ENCODE results near the gene TATDN3. TPM values are rescaled to one million over a fixed set of nuclear protein-coding genes. Genes with fewer than 3 reads are reported as not detected.

Gene TATDN3
- total RNA-seq, 1 donor = 14.1 TPM

- Histone ChIP-seq H3K27me3 (ENCODE audit: insufficient read depth, low read length) (no peaks in the 10 kb centered on the region), H3K27ac (ENCODE audit: low read depth, low read length) (peak within 1 kb of the TSS; percentile 82), H3K4me2 (ENCODE audit: insufficient read depth, low read length) (peak within 1 kb of the TSS; percentile 95), H3K9me3 (ENCODE audit: low read depth, low read length) (no peaks in the 10 kb centered on the region), H2AFZ (ENCODE audit: low read length) (peak within 1 kb of the TSS; percentile 99), H3K36me3 (ENCODE audit: insufficient read depth, low read length) (no peaks in the 10 kb centered on the region), H3K4me1 (ENCODE audit: insufficient read depth, low read length) (peaks cover 24% of the 10 kb centered on the region), H4K20me1 (ENCODE audit: insufficient read depth, low read length) (peaks cover 12% of the 10 kb centered on the region), H3K4me3 (ENCODE audit: insufficient read depth, low read length) (peak within 1 kb of the TSS; percentile 91), H3K79me2 (ENCODE audit: insufficient read depth, low read length) (peaks cover 45% of the 10 kb centered on the region)
- TF ChIP-seq CTCF (IDR thresholded peaks at IDR 0.05; ENCODE audit: extremely low read depth, low read depth, low read length) = no peak
- peak; percentile 98 for DNase-seq (ENCODE audit: insufficient read length, low spot score, missing footprints)
These were observed 66.3 kb downstream of the TATDN3 start, which contains the start of gene FLVCR1 for GRCh38 chr1:212857992-212858460. FLVCR1 (plus strand) TSS chr1:212858275; CDS start chr1:212858453, 178 bp downstream.

GRCh38 chr1:212858461-212859265 lies 67.0 kb downstream of the TATDN3 start:
- peaks cover 1% of the 10 kb centered on the region for H3K36me3 ChIP-seq (ENCODE audit: insufficient read depth, low read length)
- H3K9me3 ChIP-seq (ENCODE audit: low read depth, low read length) = no peaks in the 10 kb centered on the region
- H3K79me2 ChIP-seq (ENCODE audit: insufficient read depth, low read length) = peaks cover 46% of the 10 kb centered on the region
- H3K27me3 ChIP-seq (ENCODE audit: insufficient read depth, low read length) = no peaks in the 10 kb centered on the region
- TF ChIP-seq CTCF (IDR thresholded peaks at IDR 0.05; ENCODE audit: extremely low read depth, low read depth, low read length) = no peak
- DNase-seq (ENCODE audit: insufficient read length, low spot score, missing footprints) = peak; percentile 85
- peak overlapping the region; percentile 68 for H2AFZ ChIP-seq (ENCODE audit: low read length)
- peaks cover 12% of the 10 kb centered on the region for H4K20me1 ChIP-seq (ENCODE audit: insufficient read depth, low read length)
- peak overlapping the region; percentile 91 for H3K4me3 ChIP-seq (ENCODE audit: insufficient read depth, low read length)
- H3K4me1 ChIP-seq (ENCODE audit: insufficient read depth, low read length) = peaks cover 24% of the 10 kb centered on the region
- peak overlapping the region; percentile 95 for H3K4me2 ChIP-seq (ENCODE audit: insufficient read depth, low read length)
- H3K27ac ChIP-seq (ENCODE audit: low read depth, low read length) = peak overlapping the region; percentile 82

- H4K20me1 ChIP-seq (ENCODE audit: insufficient read depth, low read length) = peaks cover 15% of the 10 kb centered on the region
- DNase-seq (ENCODE audit: insufficient read length, low spot score, missing footprints) = peak; percentile 37
- peaks cover 24% of the 10 kb centered on the region for H3K4me1 ChIP-seq (ENCODE audit: insufficient read depth, low read length)
- no peak overlapping the region for H2AFZ ChIP-seq (ENCODE audit: low read length)
- H3K4me2 ChIP-seq (ENCODE audit: insufficient read depth, low read length) = peak overlapping the region; percentile 95
- peaks cover 50% of the 10 kb centered on the region for H3K79me2 ChIP-seq (ENCODE audit: insufficient read depth, low read length)
- H3K9me3 ChIP-seq (ENCODE audit: low read depth, low read length) = no peaks in the 10 kb centered on the region
- TF ChIP-seq CTCF (IDR thresholded peaks at IDR 0.05; ENCODE audit: extremely low read depth, low read depth, low read length) = no peak
- no peak overlapping the region for H3K27ac ChIP-seq (ENCODE audit: low read depth, low read length)
- no peaks in the 10 kb centered on the region for H3K27me3 ChIP-seq (ENCODE audit: insufficient read depth, low read length)
- H3K4me3 ChIP-seq (ENCODE audit: insufficient read depth, low read length) = no peak overlapping the region
- H3K36me3 ChIP-seq (ENCODE audit: insufficient read depth, low read length) = peaks cover 15% of the 10 kb centered on the region
These were observed 69.3 kb downstream of the TATDN3 start for GRCh38 chr1:212860713-212861581.

Data from osteoblast (primary cell).